NCI-H2196 treated with DMSO at 0.1 percent for 48 hours (cell line): Measurements from ENCODE around the gene SETD7.

ENCODE experiments used
- DNase-seq: peaks from one replicate; lab custom pipeline; 2025; ENCODE audit not compliant: unreplicated experiment; lab: John Stamatoyannopoulos, UW

Gene SETD7

DNA sequence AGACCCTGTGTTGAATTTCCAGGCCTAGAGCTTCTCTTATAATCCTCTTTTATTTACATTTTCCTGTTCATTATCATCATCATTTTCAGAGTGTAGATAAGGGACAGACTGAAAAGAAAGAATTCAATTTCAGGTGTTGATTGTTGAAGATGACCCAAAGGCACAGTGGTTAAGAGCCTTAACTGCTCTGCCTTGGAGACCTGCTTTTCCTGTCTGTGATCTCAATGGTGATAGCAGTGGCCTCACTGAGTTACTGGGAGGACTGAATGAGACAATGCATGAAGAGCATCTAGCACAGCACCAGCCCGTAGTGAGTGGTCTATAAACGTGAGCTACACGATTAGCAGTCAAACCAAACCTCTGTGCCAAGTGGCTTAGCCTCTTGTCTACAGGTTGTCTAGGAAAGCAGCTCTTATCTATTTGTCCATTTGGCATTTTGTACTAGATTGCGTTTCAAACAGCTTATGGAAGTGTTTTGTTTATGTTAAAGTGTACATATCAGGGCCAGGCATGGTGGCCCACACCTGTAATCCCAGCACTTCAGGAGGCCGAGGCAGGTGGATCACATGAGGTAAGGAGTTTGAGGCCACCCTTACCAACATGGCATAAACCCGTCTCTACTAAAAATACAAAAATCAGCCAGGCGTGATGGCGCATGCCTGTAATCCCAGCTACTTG lies 41.5 kb downstream of the SETD7 start:
- DNase-seq: no peak

DNA sequence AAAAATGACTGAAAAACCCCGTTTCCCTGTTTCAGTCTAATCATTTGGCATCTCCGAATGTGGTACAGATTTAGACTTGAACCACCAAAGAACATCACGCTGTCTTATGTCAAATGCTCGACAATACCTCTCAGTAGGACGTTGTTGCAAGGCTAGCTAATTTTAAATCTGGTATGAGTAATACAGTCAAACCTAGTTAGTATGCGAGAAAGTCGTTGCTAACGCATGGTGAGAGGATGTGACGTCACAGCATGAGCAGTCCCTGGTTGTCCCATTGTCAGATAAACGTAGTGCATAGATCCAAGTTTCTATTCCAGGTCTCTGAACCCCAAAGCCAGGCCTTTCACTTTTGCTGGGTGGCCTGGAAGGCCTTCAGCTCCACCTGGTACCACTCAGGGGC lies 44.7 kb downstream of the SETD7 start:
- no peak for DNase-seq

DNA sequence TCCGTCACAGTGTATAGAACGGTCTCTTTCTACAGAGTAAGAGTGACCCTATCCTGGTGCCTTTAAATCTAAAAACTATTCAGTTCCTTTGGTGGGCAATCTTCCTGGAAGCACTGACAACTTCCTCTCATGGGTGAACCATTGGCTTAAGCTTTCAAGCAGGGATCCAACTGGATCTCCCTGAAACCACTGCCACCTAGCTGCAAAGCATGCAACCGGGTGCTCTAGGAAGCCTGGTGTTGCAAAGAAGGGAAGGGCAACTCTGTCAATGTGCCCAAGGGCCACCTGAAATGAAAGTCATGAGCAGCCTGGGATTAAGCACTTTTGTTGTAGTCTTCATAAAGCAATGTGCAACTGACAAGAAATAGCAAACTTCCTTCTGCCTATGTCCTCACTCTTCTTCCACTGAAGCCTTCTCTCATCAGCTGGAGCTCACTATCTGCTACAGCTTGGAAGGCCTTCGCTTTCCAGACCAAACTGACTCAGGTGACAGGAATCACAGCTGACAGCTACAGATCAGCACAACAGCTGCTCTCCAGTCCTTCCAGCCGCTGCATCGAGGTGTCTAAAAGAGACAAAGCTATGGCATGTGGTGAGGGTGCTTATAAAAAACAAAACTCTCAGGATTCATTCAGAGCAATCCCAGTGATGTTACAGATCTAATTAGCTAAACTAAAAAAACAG lies 46.1 kb downstream of the SETD7 start:
- DNase-seq: peak; percentile 32

DNA sequence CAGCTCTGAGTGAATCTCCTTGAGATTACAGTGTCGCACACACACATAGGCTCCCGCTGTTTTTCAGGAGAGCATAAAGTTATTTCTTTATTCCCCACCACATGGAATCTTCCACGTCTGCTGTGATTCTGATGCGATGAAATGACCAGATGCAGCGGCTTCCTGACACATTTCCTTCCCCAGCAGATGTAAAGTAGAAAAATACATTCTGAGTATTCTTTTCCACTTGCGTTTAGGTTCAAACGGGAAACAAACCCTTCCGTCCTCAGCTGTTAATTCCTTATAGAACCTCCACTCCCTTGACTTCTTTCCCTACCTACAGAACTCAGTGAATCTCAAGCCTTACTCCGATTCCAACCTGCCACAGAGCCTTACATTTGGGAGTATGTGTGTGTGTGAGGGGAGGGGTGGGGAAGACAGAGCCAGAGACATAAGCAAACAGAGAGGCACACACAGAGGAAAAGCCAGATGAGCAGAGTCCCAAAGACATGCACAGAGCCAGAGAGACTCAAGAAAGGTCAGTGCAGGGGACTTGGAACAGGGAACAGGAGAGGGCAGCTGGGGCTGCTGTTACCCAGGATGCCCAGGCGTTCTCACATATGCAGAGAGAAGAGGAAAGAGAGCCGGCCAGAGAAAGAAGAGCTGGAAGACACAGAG lies 47.3 kb downstream of the SETD7 start:
- DNase-seq: no peak

DNA sequence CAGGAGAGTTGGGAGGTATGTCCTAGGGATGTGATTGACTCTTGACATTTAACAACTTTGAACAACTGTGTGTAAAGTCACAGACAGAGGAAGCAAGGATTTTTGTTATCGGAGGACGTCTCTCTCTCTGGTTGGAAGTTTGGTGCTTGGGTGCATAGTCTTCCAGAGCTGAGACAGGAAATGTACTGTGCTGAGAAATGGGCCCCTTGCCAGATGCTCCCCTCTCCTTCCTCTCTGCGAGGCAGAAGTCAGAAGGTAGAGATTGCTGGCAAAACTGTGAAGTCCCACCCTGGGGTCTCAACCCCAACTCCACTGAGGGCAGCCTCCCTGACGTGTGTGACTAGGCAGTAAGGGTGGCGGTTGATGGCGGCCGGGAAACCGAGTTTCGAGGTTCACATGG lies 49.2 kb downstream of the SETD7 start:
- no peak for DNase-seq

DNA sequence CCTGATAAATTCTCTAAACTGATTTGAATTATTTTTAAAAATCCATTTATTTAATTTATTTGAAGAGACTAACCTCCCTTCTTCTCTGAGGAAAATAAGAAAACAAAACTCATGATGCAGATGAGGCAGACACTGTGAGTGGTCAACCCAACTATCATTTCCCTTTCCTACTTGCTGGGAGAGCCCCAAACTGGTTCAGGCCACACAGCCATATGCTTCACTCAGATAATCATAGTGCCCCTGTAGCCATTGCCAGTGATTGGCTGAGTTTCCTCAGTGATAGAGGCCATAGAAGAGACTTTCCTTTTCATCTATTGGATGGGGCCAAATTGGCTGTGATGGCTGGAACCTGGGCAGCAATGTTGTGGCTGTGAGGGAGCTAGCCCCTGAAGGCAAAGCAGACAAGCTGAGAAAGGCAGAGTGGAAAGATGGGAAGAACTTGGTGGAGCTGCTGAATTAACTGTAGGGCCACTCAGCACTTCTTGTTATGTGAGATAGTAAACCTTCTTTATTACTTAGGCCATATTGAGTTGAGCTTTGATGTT lies 52.3 kb downstream of the SETD7 start:
- DNase-seq: no peak

DNA sequence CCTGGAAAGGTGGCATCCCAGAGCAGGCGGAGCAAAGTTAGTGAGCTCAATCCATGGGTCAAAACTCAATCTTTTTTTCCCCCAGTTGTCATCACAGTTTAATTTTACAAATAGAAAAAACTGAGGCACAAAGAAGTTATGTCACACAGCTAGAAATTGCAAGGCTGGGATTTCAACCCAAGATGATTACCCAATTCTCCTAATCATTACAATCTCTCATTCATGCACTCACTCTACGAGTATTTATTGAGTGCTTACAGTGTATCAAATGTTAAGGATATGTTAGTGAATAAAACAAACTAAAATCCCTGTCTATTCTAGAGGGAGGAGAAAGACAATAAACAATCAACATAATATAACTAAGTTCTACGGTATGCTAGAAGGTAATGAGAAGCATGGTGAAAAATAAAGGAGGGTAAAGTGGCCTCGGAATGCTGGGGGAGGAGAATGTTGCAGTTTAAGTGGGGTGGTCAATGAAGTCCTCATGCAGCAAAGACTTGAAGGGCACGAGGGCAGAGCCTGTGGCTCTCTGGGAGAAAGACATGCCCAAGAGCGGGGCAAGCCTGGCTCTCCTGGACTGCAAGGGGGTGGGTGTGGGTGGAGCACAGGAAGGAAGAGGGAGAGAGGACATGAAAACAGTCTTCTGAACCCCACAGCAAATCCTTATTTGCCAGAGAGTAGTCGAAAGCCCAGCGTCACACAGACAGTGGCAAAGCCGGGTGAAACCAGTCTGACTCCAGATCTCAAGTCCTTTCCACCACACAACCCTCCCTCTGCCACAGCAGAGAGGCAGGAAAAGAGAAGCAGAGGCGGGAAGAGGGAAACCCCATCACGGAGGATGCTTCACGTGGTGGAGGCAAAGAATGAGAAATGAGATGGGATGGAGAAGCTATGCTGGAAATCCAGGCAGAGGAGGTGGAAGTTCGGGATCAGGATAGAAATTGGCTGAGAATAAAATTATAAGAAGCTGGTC lies 53.8 kb downstream of the SETD7 start:
- no peak for DNase-seq

DNA sequence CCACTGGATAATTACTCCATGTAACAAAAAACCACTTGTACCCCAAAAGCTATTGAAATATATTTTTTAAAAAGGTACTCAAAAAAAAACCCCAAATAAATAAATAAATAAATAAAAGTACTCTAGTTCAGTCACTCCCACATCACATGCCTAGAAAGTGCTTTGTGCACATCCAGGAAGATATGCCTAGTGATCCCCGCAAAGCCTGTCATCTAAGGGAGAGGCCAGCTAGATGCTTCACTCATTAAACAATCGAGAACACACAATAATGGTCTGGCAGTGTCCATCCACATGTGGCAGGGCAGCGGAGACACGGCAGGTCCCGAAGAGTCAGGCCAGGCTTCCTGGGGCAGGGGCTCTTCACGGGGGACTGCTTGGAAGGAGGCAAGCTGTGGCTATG lies 54.5 kb downstream of the SETD7 start:
- DNase-seq: no peak

DNA sequence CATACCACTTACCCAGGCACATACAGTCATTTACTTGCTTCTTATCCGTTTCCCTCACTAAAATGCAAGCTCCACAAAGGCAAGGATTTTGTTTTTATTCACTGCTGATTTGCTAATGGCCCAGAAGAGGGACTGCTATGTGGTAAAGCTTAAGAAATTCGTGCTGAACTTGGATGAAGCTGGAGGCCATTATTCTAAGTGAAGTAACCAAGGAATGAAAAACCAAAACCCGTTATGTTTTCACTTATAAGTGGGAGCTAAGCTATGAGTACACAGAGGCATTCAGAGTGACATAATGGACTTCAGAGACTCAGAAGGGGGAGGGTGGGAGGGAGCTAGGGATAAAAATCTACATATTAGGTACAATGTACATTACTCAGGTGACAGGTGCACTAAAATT lies 54.9 kb downstream of the SETD7 start:
- no peak for DNase-seq

DNA sequence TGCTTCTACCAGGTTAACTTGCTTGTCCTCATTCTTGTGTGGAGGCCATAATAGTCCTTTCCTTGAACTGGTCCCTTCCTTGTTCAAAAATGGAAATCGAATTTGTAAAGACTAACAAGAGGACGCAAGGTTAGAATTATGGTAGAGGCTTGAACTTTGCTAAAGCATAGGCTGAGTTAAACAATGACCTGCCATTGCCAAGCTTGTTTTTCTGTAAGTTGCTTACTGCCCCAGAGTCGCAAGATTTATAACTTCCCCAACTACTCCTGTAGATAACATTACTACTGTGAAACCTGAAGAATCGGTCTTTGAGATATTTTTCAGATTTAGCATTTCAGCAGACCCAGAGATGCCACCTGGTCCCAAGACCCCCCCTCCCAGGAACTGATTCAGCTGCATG lies 56.8 kb downstream of the SETD7 start:
- DNase-seq: no peak

DNA sequence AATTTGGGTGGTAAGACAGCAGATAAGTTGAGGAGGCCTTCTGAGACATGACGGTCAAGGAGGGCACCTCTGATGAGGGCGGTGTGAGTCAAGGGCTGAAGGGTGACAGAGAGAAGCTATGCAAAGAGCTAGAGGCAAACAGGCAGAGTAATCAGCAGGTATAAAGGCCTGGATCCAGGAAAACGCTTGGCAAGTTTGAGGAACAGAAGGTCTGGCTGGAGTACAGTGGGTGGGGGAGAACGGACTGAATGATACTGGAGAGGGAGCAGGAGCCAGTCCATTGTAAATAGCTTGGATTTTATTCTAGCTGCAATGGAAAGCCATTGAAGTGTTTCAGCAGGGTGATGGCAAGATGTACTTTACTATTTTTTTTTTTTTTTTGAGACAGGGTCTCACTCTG lies 62.8 kb downstream of the SETD7 start:
- DNase-seq: no peak

DNA sequence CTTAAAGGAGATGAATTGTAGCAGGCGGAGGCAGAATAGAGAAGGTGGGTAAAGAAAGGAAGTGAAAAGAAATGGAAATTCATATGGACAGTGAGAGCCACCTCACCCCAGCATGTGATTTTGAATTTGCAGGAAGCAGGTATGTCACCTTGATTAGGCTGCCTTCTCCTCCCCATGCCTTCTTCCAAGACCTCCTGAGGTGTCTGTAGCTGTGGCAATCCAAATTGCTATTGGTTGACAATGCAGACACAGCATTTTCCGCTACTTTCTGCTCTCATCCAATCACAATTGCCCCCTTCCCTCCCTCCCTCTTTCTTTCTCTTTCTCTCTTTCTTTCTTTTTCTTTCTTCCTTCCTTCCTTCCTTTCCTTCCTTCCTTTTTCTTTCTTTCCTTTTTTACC lies 63.6 kb downstream of the SETD7 start:
- no peak for DNase-seq

DNA sequence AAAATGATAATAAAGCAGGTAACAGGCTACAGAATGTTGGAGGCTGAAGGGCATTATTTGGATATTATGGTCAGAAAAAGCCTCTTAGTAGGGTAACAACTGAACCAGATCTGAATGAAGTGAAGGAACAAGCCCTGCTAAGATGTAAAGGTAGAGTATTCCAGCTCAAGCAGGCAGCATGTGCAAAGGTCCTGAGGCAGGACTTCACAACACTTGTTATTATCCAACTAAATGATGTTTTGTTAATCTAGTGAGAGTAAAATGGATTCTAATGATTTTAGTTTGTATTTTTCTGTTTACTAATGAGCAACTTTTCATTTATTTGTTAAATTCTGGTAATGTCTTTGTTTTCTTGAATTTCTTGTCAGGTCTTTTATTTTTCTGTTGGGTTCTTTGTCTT lies 66.4 kb downstream of the SETD7 start:
- no peak for DNase-seq

DNA sequence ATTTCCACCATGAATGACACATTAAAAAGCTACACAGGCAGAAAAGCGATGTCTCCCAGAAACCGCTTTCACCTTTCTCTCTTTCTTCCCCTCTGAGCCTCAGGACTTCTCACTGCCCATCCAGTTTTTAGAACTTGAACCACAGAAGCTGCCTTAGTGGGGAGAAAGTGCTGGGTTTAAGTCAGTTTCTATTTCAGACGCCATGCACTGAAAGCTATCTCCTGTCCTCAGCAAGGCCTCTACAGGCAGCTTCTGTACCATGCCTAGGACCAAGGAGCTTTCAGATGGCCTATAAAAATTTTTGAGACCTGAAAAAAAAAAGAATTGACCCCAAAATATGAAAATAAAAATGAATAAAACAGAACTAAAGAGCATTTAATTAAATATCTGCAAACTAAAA lies 67.6 kb downstream of the SETD7 start:
- no peak for DNase-seq

DNA sequence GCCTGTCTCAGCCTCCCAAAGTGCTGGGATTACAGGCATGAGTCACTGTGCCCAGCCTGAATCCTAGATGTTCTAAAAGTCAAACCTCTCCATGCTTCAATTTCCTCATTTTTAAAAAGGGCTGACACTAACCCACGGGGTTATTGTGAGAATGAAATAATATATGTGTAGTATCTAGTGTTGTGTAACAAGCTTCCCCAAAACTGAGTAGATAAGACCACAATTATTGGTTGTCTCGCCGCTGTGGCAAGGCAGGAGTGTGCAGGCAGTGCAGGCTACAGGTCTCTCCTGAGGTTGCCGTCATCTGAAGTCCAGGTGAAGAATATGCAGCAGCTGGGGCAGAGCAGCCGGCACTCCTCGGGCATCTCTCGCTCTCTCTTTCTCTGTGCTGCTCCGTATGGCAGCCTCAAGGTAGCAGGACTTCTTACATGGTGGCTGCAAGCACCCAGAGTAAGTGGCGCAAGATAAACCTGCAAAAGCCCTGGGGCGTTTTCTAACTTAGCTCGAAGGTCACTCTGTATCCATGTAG lies 71.2 kb downstream of the SETD7 start:
- DNase-seq: no peak

DNA sequence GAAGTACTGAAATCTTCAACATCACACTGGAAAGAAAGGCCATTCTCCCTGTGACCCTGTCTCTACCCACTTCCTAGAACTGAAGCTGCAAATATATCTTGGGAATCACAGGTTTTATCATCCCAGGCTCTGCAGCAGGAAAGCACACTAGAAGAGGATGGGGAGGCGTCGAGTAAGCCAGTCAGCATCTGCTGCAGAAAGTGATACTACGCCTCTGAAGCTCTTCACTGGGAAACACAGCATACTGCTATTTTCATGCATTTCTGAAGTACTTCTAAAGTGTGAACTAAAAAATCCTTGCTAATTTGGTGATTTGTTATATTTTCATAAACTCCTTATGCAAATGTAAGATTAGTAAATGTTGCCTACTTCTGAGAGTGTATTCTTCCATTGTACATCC lies 73.0 kb downstream of the SETD7 start:
- DNase-seq: no peak

DNA sequence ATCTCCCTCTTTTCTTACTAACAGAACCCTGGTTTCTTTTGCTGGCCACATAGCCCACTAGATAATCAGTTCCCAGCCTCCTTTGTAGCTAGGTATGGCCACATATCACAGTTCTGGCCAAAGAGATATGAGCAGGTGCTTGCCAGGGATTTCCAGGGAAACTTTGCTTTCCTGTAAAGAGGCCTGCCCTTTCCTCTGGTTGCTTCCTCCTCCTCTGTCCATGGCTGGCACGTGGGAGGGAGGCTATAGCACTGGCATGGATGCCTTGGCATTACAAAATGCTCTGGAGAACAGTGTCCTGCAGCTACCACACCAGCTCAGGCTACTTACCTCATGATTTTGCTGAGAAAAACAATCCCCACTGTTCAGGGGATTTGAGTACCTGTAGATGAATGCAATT lies 74.6 kb downstream of the SETD7 start:
- no peak for DNase-seq

DNA sequence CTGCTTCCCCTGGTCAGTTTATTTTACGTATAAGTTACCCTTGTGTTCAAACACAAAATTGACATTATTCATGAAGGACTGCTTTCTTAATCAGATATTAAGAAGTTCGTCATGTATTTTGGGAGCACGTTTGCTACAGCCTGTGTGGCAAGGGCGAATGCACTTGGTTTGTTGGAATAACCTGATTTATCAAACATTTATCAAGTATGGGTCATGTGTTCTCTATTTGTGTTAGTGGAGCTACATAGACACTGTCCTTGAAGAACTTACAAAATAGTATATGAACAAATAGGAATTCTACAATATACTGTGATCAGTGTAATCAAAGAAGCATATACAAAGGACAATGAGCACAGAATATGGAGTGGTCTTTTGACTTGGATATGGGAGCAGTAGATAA lies 79.7 kb downstream of the SETD7 start:
- no peak for DNase-seq

DNA sequence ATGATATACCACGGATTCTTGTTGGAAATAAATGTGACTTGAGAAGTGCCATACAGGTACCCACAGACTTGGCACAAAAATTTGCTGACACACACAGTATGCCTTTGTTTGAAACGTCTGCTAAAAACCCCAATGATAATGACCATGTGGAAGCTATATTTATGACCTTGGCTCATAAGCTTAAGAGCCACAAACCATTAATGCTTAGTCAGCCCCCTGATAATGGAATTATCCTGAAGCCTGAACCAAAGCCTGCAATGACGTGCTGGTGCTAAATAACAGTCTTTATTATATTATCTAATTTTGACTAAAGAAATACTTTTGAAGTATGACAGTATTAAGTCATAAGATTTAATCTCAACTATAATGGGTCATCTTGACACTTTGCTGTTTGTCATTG lies 83.2 kb downstream of the SETD7 start:
- DNase-seq: no peak

DNA sequence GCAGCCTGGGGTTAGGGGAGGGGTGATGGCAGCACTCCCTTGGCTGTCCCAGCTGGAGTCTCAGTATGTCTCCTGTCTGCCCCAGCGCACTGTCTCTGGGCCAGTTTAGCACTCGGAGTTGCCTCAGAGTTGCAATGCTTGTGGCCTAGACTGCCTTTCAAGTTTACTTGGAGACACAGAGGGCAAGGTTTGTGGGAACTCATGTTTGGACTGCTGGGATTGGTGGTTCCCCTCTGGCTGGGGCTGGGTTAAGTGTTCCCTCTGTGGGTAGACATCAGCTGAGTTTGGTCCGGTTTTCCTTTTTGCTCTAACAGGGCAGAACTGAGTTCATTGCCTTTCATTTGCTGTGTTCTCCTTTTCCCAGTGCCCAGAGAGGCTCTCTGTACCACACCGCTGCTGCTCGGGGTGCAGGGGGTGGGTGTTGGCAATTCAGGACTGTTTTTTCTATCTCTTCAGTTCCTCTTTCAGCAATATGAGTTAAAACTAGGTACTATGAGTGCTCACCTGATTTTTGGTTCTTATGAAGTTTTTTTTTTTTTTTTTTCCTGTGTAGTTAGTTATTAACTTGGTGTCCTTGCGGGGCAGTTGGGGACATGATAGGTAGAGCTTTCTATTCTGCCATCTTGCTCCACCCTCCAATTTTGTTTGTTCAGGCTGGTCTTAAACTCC lies 84.9 kb downstream of the SETD7 start:
- no peak for DNase-seq
